K562 (cell line): ENCODE results near the gene CCDC85B. TPM values are rescaled to one million over a fixed set of nuclear protein-coding genes. Genes with fewer than 3 reads are reported as not detected.

Experiments
- GTF2E2 ChIP-seq: fragments of 200-800 bp; sonication (Bioruptor generic); IDR thresholded peaks from 2 replicates; pipeline ENCODE4 v1.6.1; 2016; ENCODE audit warnings: missing genetic modification characterization, missing compliant biosample characterization
- KLF1 ChIP-seq: fragments of 450-650 bp; IDR thresholded peaks from 2 replicates; pipeline ENCODE4 v1.6.1; 2016; ENCODE audit warnings: missing genetic modification characterization, missing compliant biosample characterization
- LCOR ChIP-seq: sonication (generic); formaldehyde crosslinking; IDR thresholded peaks from 2 replicates; pipeline ENCODE4 v1.8.0; 2022; ENCODE audit warnings: mild to moderate bottlenecking, missing genetic modification reagents
- PCBP2 ChIP-seq: fragments of 200-400 bp; formaldehyde crosslinking; IDR thresholded peaks from 2 replicates; pipeline ENCODE4 v1.6.1; 2018; ENCODE audit warnings: low read length, low read depth, mild to moderate bottlenecking, moderate library complexity; ENCODE audit not compliant: poor library complexity, severe bottlenecking
- POLR3A ChIP-seq: IDR thresholded peaks from 2 replicates; pipeline ENCODE4 v1.6.1; 2011; ENCODE audit warnings: borderline replicate concordance, mild to moderate bottlenecking, moderate library complexity; ENCODE audit not compliant: insufficient read length, insufficient read depth; ENCODE audit errors: extremely low read depth
- SMAD4 ChIP-seq: fragments of 250-450 bp; sonication (Bioruptor Pico); conservative IDR thresholded peaks from 2 replicates; pipeline ENCODE4 v1.8.0; 2021; ENCODE audit warnings: inconsistent platforms, mild to moderate bottlenecking, moderate library complexity
- SRF ChIP-seq, 2 experiments: fragments of 250-450, 450-650 bp in 1 of 2; sonication (Bioruptor Pico) in 1 of 2; sonication (generic) in 1 of 2; formaldehyde crosslinking; IDR thresholded peaks; 2 replicates each; pipeline versions ENCODE4 v1.5.0 to v1.5.1; 2020 to 2022; ENCODE audit warnings: mild to moderate bottlenecking in 1 of 2, missing genetic modification reagents in 1 of 2
- SUPT5H ChIP-seq: fragments of 450-650 bp; IDR thresholded peaks from 2 replicates; pipeline ENCODE4 v1.6.1; 2016
- TARDBP ChIP-seq: fragments of 450-650 bp; IDR thresholded peaks from 2 replicates; pipeline ENCODE4 v1.6.1; 2016
- ZFP30 ChIP-seq: fragments of 250-450 bp; sonication (Bioruptor Pico); IDR thresholded peaks from 2 replicates; pipeline ENCODE4 v1.8.0; 2022; ENCODE audit warnings: moderate library complexity, mild to moderate bottlenecking, inconsistent platforms, borderline replicate concordance
- ZNF764 ChIP-seq: fragments of 250-450 bp; sonication (Bioruptor Pico); IDR thresholded peaks from 2 replicates; pipeline ENCODE4 v1.4.0; 2020; ENCODE audit warnings: low read depth, mild to moderate bottlenecking, moderate library complexity
- polyA plus RNA-seq, 8 experiments: library from polyadenylated mRNA; depleted of rRNA in 4 of 8; stranded (reverse) in 5 of 8; unstranded in 3 of 8; fragments of >200 nt; fragmentation: Nextera tagmentation in 2 of 8; fragmentation: Illumina TruSeq in 1 of 8; extraction: Ambion mirVana in 2 of 8; extraction: Trizol in 1 of 8; gene quantifications; 2 replicates each; pipeline versions ENCODE4 v1.2.1 to v1.2.3, GENCODE V29; 2011 to 2014; ENCODE audit warnings: inconsistent platforms in 1 of 8, missing spikeins in 1 of 8
- total RNA-seq, 7 experiments: library from RNA; depleted of rRNA in 6 of 7; stranded (reverse); fragments of >200 nt in 6 of 7; fragmentation: Illumina TruSeq in 2 of 7; extraction: Trizol in 2 of 7; gene quantifications; 2 replicates each; pipeline versions ENCODE4 v1.2.1 to v1.2.3, GENCODE V29; 2011 to 2021; ENCODE audit warnings: low replicate concordance in 1 of 7
- TF ChIP-seq, protein P1 (sequence below), 2 experiments: fragments of 450-650 bp in 1 of 2; sonication (generic) in 1 of 2; formaldehyde crosslinking in 1 of 2; IDR thresholded peaks in 1 of 2; conservative IDR thresholded peaks in 1 of 2; 2 replicates each; pipeline versions ENCODE4 v1.6.1 to v1.8.1; 2016 to 2023; ENCODE audit warnings: mild to moderate bottlenecking in 2 of 2, moderate library complexity in 2 of 2, inconsistent platforms in 1 of 2, missing genetic modification reagents in 1 of 2
- TF ChIP-seq, protein P2 (sequence below): sonication (generic); formaldehyde crosslinking; IDR thresholded peaks from 2 replicates; pipeline ENCODE4 v1.8.0; 2022; ENCODE audit warnings: mild to moderate bottlenecking, low read depth, missing genetic modification reagents
- TF ChIP-seq, protein P3 (sequence below): sonication (generic); formaldehyde crosslinking; IDR thresholded peaks from 2 replicates; pipeline ENCODE4 v1.4.0; 2020; ENCODE audit warnings: mild to moderate bottlenecking, missing genetic modification reagents
- TF ChIP-seq, protein P4 (sequence below): sonication (generic); formaldehyde crosslinking; IDR thresholded peaks from 2 replicates; pipeline ENCODE4 v1.8.1; 2023; ENCODE audit warnings: mild to moderate bottlenecking, missing genetic modification reagents, moderate library complexity
- TF ChIP-seq, protein P5 (sequence below): fragments of 450-650 bp; IDR thresholded peaks from 2 replicates; pipeline ENCODE4 v1.6.1; 2018; ENCODE audit warnings: mild to moderate bottlenecking, low read depth; ENCODE audit not compliant: partially characterized antibody

Gene CCDC85B
- total and polyA plus RNA-seq, 9 of the 15 experiments (the other 6 are each of a cell fraction or from before 2014, with no cell fraction given) = 0.14 to 138 (median 6.2) TPM

DNA sequence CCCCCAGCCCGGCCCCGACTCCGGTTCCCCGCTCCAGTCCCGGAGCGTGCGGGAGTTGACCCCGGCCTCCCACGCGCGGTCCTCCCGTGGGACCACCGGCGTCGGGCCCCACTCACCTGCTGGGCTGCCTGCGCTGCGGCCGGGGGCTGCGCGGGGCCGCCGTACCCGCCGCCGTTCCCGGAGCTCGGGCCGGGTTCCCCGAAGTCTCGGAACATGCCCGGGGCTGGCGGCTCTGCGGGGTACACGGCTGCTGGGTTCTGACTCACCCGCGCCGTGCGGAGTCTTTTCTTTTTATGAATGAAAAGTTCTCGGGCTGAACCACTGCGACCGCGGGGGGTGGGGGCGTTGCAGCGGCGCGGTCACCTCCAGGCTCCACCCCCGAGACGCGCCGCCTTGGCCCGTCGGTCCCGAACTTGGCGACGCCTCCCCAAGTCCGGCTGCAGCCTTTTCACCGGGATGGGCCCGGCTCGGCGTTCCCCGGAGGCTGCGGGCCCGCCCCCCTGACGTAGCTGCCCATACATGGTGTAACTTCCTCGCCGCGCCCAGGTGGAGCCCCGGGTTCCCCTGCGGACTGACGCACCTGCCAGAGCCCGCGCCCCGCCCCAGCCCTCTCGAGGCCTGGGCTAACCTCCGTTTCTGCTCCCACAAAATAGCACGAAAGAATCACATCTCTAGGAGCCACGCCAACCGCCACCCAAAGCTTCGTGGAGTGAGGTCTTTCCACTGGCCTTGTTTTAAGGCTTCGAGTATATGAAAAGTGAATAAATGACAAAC is 9.8 kb downstream of the CCDC85B start, which contains the start of gene FOSL1 (continued):
- TF ChIP-seq TARDBP = peak; percentile 21; the same call in 1 of the 2 replicates
- TF ChIP-seq, protein P1, sequence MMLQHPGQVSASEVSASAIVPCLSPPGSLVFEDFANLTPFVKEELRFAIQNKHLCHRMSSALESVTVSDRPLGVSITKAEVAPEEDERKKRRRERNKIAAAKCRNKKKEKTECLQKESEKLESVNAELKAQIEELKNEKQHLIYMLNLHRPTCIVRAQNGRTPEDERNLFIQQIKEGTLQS (IDR thresholded peaks at IDR 0.05) = peak; percentile 76
- TF ChIP-seq, protein P1 (CRISPR knock-in tag; conservative IDR thresholded peaks at IDR 0.05) = peak; percentile 93
- no peak for TF ChIP-seq POLR3A
- peak; percentile 96 to 99 for TF ChIP-seq SRF (CRISPR knock-in tag; IDR thresholded peaks at IDR 0.05)
- no peak for TF ChIP-seq ZFP30 (CRISPR knock-in tag)
- TF ChIP-seq, protein P2, sequence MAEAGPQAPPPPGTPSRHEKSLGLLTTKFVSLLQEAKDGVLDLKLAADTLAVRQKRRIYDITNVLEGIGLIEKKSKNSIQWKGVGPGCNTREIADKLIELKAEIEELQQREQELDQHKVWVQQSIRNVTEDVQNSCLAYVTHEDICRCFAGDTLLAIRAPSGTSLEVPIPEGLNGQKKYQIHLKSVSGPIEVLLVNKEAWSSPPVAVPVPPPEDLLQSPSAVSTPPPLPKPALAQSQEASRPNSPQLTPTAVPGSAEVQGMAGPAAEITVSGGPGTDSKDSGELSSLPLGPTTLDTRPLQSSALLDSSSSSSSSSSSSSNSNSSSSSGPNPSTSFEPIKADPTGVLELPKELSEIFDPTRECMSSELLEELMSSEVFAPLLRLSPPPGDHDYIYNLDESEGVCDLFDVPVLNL = no peak
- TF ChIP-seq, protein P3, sequence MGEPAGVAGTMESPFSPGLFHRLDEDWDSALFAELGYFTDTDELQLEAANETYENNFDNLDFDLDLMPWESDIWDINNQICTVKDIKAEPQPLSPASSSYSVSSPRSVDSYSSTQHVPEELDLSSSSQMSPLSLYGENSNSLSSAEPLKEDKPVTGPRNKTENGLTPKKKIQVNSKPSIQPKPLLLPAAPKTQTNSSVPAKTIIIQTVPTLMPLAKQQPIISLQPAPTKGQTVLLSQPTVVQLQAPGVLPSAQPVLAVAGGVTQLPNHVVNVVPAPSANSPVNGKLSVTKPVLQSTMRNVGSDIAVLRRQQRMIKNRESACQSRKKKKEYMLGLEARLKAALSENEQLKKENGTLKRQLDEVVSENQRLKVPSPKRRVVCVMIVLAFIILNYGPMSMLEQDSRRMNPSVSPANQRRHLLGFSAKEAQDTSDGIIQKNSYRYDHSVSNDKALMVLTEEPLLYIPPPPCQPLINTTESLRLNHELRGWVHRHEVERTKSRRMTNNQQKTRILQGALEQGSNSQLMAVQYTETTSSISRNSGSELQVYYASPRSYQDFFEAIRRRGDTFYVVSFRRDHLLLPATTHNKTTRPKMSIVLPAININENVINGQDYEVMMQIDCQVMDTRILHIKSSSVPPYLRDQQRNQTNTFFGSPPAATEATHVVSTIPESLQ (CRISPR knock-in tag) = peak; percentile 73; the same call in 1 of the 2 replicates
- peak; percentile 91 for TF ChIP-seq SUPT5H
- TF ChIP-seq, protein P4, sequence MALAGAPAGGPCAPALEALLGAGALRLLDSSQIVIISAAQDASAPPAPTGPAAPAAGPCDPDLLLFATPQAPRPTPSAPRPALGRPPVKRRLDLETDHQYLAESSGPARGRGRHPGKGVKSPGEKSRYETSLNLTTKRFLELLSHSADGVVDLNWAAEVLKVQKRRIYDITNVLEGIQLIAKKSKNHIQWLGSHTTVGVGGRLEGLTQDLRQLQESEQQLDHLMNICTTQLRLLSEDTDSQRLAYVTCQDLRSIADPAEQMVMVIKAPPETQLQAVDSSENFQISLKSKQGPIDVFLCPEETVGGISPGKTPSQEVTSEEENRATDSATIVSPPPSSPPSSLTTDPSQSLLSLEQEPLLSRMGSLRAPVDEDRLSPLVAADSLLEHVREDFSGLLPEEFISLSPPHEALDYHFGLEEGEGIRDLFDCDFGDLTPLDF (CRISPR knock-in tag) = peak; percentile 44; the same call in 1 of the 2 replicates
- TF ChIP-seq ZNF764 (CRISPR knock-in tag) = no peak
- TF ChIP-seq, protein P5, sequence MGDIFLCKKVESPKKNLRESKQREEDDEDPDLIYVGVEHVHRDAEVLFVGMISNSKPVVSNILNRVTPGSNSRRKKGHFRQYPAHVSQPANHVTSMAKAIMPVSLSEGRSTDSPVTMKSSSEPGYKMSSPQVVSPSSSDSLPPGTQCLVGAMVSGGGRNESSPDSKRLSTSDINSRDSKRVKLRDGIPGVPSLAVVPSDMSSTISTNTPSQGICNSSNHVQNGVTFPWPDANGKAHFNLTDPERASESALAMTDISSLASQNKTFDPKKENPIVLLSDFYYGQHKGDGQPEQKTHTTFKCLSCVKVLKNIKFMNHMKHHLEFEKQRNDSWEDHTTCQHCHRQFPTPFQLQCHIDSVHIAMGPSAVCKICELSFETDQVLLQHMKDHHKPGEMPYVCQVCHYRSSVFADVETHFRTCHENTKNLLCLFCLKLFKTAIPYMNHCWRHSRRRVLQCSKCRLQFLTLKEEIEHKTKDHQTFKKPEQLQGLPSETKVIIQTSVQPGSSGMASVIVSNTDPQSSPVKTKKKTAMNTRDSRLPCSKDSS = no peak
- TF ChIP-seq KLF1 (tag) = peak; percentile 56; the same call in 1 of the 2 replicates
- peak; percentile 75 for TF ChIP-seq GTF2E2
- peak; percentile 86 for TF ChIP-seq SMAD4 (CRISPR knock-in tag)
- no peak for TF ChIP-seq PCBP2
- TF ChIP-seq LCOR (CRISPR knock-in tag) = no peak
